Stimulated activated effector memory CD8-positive, alpha-beta T cell treated with anti-CD3 and anti-CD28 coated beads, Interleukin-12 subunit alpha, Interleukin-12 subunit beta, amount 100 ng/mL, for 72 hours (primary cell): ENCODE results near the gene MEGF11.

Experiments used
- ATAC-seq: fragments of 150-1000 bp; cut with Tn5 transposase; 2 replicates; pipeline ENCODE4 v1.10.0; 2021
- DNase-seq, 2 donors: peaks; one replicate each; pipeline ENCODE4 v3.0.0; 2021 to 2022; ENCODE audit warnings: low spot score in 2 of 2
- H3K27ac Mint-ChIP-seq: one replicate; pipeline ENCODE4 v1.8.0; 2022; ENCODE audit warnings: mild to moderate bottlenecking, mixed read lengths
- H3K36me3 Mint-ChIP-seq: one replicate; pipeline ENCODE4 v1.8.0; 2022; ENCODE audit warnings: mild to moderate bottlenecking, mixed read lengths
- H3K4me1 Mint-ChIP-seq: one replicate; pipeline ENCODE4 v1.8.0; 2022; ENCODE audit warnings: mixed read lengths
- H3K4me3 Mint-ChIP-seq: one replicate; pipeline ENCODE4 v1.8.0; 2022; ENCODE audit warnings: mild to moderate bottlenecking, mixed read lengths
- H3K9me3 Mint-ChIP-seq: one replicate; pipeline ENCODE4 v1.8.0; 2022; ENCODE audit warnings: mixed read lengths

MEGF11 gene

DNA sequence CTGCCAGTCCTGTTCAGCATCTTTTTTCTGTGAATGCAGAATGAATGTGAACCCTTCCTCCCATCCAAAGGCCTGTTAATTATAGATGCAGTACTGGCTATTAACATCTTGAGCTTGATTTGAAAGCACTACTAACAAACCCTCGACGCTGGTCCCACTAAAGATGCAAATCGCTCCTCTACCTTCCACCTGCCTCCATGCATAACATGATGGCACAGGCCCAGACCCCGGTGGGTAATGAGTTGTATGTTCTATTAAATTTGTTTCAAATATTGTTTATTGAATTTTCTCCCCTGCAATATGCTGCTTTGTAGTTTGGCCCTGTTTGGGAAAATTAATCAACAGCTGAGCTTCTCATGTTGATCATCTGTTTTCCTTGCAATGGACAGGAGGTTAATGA is 314.9 kb downstream of the MEGF11 start:
- H3K9me3 Mint-ChIP-seq = no peaks in the 10 kb centered on the region
- ATAC-seq = no peak
- no peaks in the 10 kb centered on the region for H3K36me3 Mint-ChIP-seq
- no peak overlapping the region for H3K4me3 Mint-ChIP-seq
- H3K27ac Mint-ChIP-seq = no peak overlapping the region
- H3K4me1 Mint-ChIP-seq = peaks cover 12% of the 10 kb centered on the region
- DNase-seq = no peak

DNA sequence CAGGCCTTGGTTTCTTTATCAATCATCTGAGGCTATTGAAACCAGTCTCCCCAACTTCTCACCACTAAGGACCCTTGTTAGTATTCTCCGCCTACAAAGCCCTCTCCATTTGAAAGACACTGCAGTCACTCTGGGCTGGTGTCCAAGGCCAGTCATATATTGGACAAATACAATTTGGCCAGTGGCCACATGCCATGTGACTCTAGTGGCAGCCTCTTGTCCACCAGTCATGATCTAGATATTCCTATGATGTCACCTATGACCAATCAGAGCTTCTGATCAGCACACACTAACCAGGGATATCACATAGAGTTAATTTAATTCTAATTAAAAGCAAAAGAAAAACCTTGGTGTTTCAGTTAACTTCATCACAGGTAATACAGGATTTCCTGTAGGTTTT is 316.1 kb downstream of the MEGF11 start:
- H3K27ac Mint-ChIP-seq = no peak overlapping the region
- H3K4me1 Mint-ChIP-seq = peaks cover 11% of the 10 kb centered on the region

DNA sequence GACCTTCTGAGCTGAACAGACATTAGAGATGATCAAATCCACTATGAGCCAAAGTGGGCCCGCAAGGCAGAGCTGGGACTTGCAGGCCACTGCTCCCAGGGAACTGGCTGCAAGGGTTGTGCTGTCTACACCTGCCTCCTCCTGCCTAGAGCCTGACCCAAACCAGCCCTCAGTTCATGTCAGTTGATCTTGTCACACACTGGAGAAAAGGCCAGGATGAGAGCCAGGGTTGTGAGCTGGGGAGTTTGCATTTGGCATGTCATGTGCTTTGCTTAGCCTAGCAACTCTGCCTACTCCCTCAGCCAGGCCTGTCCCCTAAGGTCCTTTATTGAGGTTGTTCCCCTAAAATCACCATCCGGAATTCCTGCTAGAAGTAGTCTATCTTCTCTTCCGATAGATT is 316.5 kb downstream of the MEGF11 start:
- ATAC-seq (no peak), DNase-seq (no peak)
- no peaks in the 10 kb centered on the region for H3K9me3 Mint-ChIP-seq
- H3K36me3 Mint-ChIP-seq = no peaks in the 10 kb centered on the region
- H3K4me1 Mint-ChIP-seq = peaks cover 7% of the 10 kb centered on the region
- H3K4me3 Mint-ChIP-seq = no peak overlapping the region
- H3K27ac Mint-ChIP-seq = no peak overlapping the region

More for the DNA sequence above, 316.1 kb downstream of the MEGF11 start:
- no peaks in the 10 kb centered on the region for H3K36me3 Mint-ChIP-seq
- DNase-seq (no peak), ATAC-seq (no peak)
- H3K9me3 Mint-ChIP-seq = no peaks in the 10 kb centered on the region
- H3K4me3 Mint-ChIP-seq = no peak overlapping the region

DNA sequence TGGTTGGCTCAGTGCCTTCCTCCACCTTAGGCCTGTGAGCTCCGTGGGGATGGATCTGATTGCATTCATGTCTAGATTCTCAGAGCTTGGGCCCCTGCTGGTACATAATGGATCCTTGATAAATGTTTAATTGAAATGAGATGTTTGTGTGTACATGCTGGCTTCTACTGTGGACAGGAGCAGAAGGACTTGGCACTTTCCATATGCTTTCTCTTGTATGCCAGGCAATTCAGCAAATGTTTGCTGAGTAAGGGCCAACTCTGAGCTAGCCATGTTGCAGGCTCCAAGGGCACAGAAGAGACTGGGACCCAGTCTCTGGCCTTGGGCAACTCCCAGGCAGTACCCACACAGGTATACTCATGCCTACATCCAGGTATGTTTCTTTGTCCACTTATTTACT is 317.3 kb downstream of the MEGF11 start:
- Mint-ChIP-seq H3K9me3 (no peaks in the 10 kb centered on the region), H3K4me3 (no peak overlapping the region), H3K4me1 (peaks cover 5% of the 10 kb centered on the region), H3K27ac (no peak overlapping the region), H3K36me3 (no peaks in the 10 kb centered on the region)
- DNase-seq (no peak), ATAC-seq (no peak)

DNA sequence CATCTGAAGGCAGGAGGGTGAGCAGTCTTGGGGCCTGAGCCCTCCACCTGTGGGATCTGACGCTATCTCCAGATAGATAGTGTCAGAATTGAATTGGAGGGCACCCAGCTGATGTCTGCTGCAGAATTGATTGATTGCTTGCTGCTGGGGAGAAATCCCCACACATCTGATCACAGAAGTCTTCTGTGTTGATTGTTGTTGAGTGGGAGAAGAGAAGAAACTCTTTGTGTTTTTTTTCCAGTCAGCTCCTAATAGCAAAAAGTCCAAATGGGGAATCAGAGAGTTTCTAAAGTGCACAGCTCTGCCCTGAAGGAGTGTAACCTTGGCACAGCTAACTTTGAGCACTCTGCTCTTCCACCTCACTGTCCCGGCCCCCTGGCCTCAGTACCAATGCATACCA is 318.2 kb downstream of the MEGF11 start:
- peaks cover 5% of the 10 kb centered on the region for H3K4me1 Mint-ChIP-seq
- ATAC-seq (no peak), DNase-seq (no peak)
- no peak overlapping the region for H3K4me3 Mint-ChIP-seq
- no peaks in the 10 kb centered on the region for H3K36me3 Mint-ChIP-seq
- H3K27ac Mint-ChIP-seq = no peak overlapping the region
- no peaks in the 10 kb centered on the region for H3K9me3 Mint-ChIP-seq

DNA sequence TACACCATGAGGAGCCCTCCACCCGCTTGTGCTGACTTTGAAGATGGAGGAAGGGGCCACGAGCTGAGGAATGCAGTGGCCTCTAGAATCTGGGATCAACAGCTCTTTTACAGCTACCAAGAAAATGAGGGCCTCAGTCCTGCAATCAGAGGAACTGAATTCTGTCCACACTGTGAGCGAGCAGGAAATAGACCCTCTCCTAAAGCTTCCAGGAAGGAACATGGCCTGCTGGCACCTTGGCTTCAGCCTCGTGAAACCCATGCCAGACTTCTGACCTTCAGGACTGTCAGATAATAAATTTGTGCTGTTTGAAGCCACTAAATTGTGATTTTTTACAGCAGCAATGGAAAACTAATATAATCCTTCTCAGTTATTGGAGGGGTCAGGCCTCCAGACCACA is 322.3 kb downstream of the MEGF11 start:
- no peaks in the 10 kb centered on the region for H3K9me3 Mint-ChIP-seq
- DNase-seq (no peak), ATAC-seq (no peak)
- H3K4me3 Mint-ChIP-seq = no peak overlapping the region
- no peaks in the 10 kb centered on the region for H3K4me1 Mint-ChIP-seq
- no peak overlapping the region for H3K27ac Mint-ChIP-seq
- no peaks in the 10 kb centered on the region for H3K36me3 Mint-ChIP-seq

DNA sequence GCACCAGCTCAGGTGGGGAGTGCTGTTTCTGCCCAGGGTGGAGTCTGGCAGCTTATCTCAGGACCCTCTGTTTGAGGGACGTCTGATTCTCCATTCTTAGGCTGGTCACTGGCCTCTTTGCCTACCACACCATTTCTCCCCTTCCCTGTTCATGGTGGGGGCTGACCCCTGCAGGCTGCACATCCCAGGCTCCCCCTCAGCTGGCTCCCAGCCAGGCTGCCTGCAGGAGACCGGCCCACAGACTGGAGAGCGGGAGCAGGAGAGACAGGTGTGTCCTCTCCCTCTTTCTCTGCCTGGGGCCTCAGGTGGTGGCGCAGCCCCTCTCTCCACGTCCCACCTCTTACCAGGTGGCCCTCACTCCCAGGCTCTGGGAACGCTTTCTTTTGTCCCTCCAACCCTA is 323.4 kb downstream of the MEGF11 start:
- DNase-seq = no peak
- H3K36me3 Mint-ChIP-seq = no peaks in the 10 kb centered on the region
- H3K9me3 Mint-ChIP-seq = no peaks in the 10 kb centered on the region
- ATAC-seq = no peak
- no peak overlapping the region for H3K4me3 Mint-ChIP-seq
- H3K27ac Mint-ChIP-seq = peak overlapping the region; percentile 37
- H3K4me1 Mint-ChIP-seq = no peaks in the 10 kb centered on the region

DNA sequence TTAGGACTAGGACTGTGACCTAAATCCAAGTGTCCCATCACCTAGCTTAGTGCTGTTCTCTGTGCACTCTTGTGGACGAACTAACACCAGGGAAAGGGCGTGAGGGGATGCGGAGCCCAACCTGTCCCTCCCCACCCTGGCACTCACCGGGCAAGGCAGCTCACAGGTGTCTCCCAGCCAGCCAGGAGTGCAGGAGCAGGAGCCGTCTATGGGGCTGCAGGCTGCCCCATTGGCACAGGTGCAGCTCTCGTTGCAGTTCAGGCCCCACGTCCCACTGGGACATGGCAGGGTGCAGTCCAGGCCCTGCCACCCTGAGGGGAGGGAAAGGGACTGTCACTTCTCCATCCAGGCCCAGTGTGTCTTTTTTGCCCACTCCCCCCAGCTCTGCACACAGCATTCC is 324.0 kb downstream of the MEGF11 start:
- DNase-seq = no peak
- ATAC-seq = no peak
- Mint-ChIP-seq H3K27ac (no peak overlapping the region), H3K9me3 (no peaks in the 10 kb centered on the region), H3K4me3 (no peak overlapping the region), H3K4me1 (no peaks in the 10 kb centered on the region), H3K36me3 (no peaks in the 10 kb centered on the region)

DNA sequence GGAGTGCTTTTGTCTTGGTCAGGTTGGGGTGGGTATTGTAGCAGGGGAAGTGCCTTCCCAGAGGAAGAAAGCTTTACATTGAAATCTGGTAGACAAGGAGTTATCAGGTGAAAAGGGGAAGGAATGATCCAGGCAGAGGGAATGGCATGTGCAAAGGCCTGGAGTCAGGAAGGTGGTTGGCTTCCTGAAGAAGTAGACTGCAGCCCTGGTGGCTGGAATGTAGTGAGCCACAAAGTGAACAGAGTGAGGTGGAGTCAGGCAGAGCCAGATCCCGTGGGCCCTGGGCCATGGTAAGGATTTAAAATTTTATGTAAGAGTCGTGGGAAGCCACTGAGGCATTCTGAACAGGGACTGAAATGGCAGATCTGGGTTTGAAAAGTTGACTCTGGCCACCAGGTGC is 326.0 kb downstream of the MEGF11 start:
- Mint-ChIP-seq H3K27ac (peak overlapping the region; percentile 5), H3K4me1 (no peaks in the 10 kb centered on the region), H3K9me3 (no peaks in the 10 kb centered on the region), H3K36me3 (no peaks in the 10 kb centered on the region), H3K4me3 (no peak overlapping the region)
- DNase-seq (no peak), ATAC-seq (no peak)

DNA sequence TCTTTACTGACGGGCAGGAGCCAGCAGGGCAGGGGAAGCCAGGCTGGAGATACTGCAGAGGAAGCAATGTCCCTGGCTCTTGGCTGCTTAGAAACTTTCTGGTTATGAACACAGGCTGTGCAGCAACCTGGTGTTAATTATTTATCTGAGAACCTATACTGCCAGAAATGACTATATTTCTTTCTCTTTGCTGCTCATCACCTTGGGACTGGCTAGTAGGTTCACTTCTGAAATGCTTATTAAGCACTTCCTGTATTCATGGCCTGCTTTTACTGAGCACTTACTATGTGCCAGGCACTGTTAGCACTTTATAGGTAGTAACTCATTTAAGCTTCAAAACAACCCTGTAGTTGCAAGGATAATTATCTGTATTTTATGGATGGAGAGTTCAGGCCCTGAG is 326.7 kb downstream of the MEGF11 start:
- Mint-ChIP-seq H3K27ac (peak overlapping the region; percentile 5), H3K4me3 (no peak overlapping the region), H3K4me1 (no peaks in the 10 kb centered on the region), H3K36me3 (no peaks in the 10 kb centered on the region), H3K9me3 (no peaks in the 10 kb centered on the region)
- peak; percentile 47 for ATAC-seq
- no peak for DNase-seq

DNA sequence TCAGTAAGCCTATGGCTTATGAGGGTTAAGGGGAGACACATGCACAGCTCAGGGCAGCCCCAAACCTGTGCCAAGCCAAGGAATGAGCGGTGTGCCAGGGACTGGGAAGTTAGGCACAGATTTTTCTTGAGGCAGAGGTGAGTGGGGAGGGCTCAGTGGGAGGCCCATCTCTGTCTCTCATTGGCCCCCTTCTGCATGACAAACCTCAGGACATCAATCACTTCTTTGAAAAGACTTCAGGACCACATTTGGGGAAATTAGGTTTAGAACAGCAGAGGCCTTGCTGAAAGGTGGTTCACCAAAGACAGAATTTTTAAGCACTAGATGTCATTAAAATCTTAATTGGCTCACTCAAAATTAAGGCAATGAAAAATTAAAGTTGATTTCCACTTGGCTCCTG is 327.1 kb downstream of the MEGF11 start:
- Mint-ChIP-seq H3K27ac (no peak overlapping the region), H3K36me3 (no peaks in the 10 kb centered on the region), H3K4me3 (no peak overlapping the region), H3K4me1 (no peaks in the 10 kb centered on the region), H3K9me3 (no peaks in the 10 kb centered on the region)
- ATAC-seq (no peak), DNase-seq (no peak)

DNA sequence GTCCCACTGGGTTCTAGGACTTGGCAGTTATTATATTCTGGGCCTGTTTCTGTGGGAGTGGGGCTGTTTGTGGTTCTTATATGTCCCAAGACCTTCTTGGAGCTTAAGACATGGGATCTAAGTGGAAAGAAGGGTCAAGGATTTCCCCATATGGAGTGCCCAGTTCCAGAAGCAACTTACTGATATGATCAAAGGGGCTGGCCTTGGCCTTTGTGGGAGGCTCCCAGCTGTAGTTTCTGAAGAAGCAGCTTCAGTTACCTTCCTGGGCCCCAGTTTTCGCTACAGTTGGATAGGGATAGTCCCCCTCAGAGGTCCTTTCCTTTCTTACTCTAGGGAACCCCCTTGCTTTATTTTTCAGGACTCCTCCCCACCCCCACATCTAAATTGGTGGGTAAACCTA is 328.2 kb downstream of the MEGF11 start:
- no peaks in the 10 kb centered on the region for H3K36me3 Mint-ChIP-seq
- H3K4me1 Mint-ChIP-seq = no peaks in the 10 kb centered on the region
- ATAC-seq (no peak), DNase-seq (no peak)
- no peak overlapping the region for H3K4me3 Mint-ChIP-seq
- no peak overlapping the region for H3K27ac Mint-ChIP-seq
- H3K9me3 Mint-ChIP-seq = no peaks in the 10 kb centered on the region

DNA sequence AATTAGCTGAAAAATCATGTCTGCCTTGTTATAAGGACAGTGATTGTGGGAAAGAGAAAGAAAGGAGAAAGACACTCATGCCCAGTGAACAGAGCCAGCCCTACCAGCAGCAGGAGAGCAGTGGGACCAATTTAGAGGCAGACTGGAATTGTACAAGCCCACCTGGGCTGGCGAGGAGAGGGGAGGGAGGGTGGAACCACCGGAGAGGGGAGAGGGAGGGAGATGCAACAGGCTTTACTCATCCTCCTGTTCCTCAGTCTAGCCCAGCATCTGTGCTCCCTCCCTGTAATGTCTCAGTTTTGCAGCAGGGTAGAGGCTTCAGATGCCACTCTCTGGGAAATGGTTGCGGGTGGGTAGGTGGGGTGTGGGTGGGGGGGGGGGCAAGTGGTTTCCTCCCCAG is 329.5 kb downstream of the MEGF11 start:
- ATAC-seq = no peak
- H3K36me3 Mint-ChIP-seq = no peaks in the 10 kb centered on the region
- no peak overlapping the region for H3K27ac Mint-ChIP-seq
- H3K9me3 Mint-ChIP-seq = no peaks in the 10 kb centered on the region
- no peak overlapping the region for H3K4me3 Mint-ChIP-seq
- DNase-seq = no peak
- H3K4me1 Mint-ChIP-seq = peaks cover 2% of the 10 kb centered on the region

DNA sequence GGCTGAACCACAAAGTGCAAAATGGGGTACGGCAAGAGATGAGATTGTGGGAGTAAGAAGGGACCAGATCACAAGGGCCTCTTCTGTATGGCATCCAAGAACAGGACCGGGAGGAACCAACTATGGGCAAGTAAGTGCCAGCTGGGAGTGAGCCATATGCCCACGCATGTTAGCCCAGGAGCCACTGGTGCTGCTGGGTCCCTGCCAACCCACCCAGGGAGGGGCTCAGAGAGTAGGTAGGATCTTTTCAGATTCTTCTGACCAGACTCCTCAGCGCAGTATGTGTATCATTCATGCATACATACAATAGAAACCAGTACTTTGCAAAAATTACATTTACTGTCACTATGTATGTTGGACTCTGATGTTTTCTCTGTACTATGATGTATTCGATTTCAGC is 330.3 kb downstream of the MEGF11 start:
- Mint-ChIP-seq H3K4me1 (peaks cover 9% of the 10 kb centered on the region), H3K9me3 (no peaks in the 10 kb centered on the region), H3K27ac (no peak overlapping the region), H3K4me3 (no peak overlapping the region), H3K36me3 (no peaks in the 10 kb centered on the region)
- no peak for DNase-seq
- no peak for ATAC-seq

DNA sequence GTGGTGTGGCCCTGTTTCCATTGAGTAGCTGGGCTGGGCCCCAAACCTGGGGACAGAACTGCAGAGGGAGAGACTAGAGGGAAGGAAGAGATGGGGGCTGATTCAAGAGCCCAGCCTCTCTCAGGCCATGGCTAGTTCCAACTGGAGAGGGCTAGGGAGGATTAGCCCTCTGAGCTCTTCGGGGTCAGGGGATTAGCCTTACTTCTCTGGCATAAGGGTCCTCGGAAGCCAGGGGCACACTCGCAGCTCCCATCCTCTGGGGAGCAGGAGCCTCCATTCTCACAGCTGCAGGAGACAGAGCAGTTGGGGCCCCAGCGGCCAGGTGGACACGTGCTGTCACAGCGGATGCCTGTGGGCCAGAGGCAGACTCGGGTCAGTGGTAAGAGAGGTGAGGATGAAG is 330.9 kb downstream of the MEGF11 start:
- Mint-ChIP-seq H3K4me1 (peaks cover 16% of the 10 kb centered on the region), H3K4me3 (no peak overlapping the region), H3K27ac (peak overlapping the region; percentile 4), H3K36me3 (no peaks in the 10 kb centered on the region), H3K9me3 (no peaks in the 10 kb centered on the region)
- DNase-seq = no peak
- no peak for ATAC-seq

DNA sequence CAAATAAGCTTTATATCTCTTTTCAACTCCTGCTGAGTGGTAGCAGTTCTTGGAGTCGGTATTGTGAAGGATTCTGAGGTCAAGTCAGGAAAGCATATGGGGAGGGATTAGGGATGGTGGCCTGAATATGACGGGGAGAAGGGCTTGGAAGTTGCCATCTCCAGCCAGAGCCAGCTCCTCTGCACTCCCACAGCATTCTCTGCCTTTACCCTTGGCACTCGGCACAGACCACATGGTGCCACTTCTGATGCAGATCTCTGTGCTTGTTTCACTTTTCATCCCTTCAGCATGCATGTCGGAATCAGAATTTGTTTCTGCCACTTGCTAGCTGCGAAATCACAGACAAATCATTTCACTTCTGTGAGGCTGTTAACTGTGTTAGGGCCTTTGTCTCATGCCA is 331.8 kb downstream of the MEGF11 start:
- Mint-ChIP-seq H3K4me1 (peaks cover 24% of the 10 kb centered on the region), H3K27ac (no peak overlapping the region)

DNA sequence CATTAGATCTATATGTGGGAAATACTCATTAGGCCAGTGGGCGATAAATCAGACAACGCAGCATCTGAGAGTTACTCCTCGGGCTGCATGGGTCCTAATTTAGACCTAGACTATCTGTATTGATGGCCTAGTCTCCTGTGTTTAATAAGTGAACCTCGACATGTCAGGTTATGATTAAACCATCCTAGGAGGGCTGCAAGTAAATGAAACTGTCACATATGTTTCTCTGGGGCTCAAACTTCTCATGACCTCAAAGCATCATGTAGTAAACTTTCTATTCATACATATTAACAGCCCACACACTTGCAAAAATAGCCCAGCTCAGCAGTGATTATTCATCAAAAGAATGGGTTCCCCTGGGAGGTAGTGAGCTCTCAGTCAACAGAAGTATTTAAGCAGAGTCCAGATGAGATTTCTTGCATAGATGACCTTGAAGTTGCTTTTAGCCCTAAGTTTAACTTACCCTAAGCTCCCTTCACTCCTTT is 332.7 kb downstream of the MEGF11 start:
- peaks cover 33% of the 10 kb centered on the region for H3K4me1 Mint-ChIP-seq
- H3K36me3 Mint-ChIP-seq = no peaks in the 10 kb centered on the region
- no peak for ATAC-seq
- no peak overlapping the region for H3K27ac Mint-ChIP-seq
- H3K9me3 Mint-ChIP-seq = no peaks in the 10 kb centered on the region
- no peak overlapping the region for H3K4me3 Mint-ChIP-seq
- no peak for DNase-seq

More for the DNA sequence above, 331.8 kb downstream of the MEGF11 start:
- DNase-seq (no peak), ATAC-seq (no peak)
- Mint-ChIP-seq H3K36me3 (no peaks in the 10 kb centered on the region), H3K9me3 (no peaks in the 10 kb centered on the region), H3K4me3 (no peak overlapping the region)
